GM12875 (cell line): Measurements from ENCODE around the gene AGRN.

Experiments used
- H3K4me3 ChIP-seq: one replicate; pipeline ENCODE4 v1.5.1; 2011; ENCODE audit warnings: low read depth, low read length, control low read depth
- TF ChIP-seq, protein P1 (sequence below): IDR thresholded peaks from 2 replicates; pipeline ENCODE4 v1.5.1; 2011; ENCODE audit warnings: low read depth, mild to moderate bottlenecking, control low read depth, inconsistent platforms, low read length, moderate library complexity, borderline replicate concordance; ENCODE audit not compliant: insufficient read depth

AGRN gene

DNA sequence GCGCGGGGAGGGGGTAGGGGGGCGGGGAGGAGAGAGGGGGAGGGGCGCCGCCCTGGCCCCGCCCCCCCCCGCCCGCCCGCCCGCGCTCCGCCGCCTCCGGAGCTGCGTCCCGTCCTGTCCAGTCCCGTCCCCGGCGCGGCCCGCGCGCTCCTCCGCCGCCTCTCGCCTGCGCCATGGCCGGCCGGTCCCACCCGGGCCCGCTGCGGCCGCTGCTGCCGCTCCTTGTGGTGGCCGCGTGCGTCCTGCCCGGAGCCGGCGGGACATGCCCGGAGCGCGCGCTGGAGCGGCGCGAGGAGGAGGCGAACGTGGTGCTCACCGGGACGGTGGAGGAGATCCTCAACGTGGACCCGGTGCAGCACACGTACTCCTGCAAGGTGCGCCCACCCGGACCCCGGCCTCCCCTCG lies at the start of gene AGRN:
Gene AGRN, plus strand, starts transcription at position 121 of the 405 bp plus-strand sequence. Its CDS starts 53 bp downstream, at position 174.
- TF ChIP-seq, protein P1, sequence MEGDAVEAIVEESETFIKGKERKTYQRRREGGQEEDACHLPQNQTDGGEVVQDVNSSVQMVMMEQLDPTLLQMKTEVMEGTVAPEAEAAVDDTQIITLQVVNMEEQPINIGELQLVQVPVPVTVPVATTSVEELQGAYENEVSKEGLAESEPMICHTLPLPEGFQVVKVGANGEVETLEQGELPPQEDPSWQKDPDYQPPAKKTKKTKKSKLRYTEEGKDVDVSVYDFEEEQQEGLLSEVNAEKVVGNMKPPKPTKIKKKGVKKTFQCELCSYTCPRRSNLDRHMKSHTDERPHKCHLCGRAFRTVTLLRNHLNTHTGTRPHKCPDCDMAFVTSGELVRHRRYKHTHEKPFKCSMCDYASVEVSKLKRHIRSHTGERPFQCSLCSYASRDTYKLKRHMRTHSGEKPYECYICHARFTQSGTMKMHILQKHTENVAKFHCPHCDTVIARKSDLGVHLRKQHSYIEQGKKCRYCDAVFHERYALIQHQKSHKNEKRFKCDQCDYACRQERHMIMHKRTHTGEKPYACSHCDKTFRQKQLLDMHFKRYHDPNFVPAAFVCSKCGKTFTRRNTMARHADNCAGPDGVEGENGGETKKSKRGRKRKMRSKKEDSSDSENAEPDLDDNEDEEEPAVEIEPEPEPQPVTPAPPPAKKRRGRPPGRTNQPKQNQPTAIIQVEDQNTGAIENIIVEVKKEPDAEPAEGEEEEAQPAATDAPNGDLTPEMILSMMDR, result no peak

GRCh38 chr1:970242-970972 lies 49.5 kb upstream of the AGRN start:
- TF ChIP-seq, protein P1, result no peak
- no peak overlapping the region for H3K4me3 ChIP-seq

More for the DNA sequence above, at the start of gene AGRN:
- H3K4me3 ChIP-seq, result peak within 1 kb of the TSS; percentile 57

DNA sequence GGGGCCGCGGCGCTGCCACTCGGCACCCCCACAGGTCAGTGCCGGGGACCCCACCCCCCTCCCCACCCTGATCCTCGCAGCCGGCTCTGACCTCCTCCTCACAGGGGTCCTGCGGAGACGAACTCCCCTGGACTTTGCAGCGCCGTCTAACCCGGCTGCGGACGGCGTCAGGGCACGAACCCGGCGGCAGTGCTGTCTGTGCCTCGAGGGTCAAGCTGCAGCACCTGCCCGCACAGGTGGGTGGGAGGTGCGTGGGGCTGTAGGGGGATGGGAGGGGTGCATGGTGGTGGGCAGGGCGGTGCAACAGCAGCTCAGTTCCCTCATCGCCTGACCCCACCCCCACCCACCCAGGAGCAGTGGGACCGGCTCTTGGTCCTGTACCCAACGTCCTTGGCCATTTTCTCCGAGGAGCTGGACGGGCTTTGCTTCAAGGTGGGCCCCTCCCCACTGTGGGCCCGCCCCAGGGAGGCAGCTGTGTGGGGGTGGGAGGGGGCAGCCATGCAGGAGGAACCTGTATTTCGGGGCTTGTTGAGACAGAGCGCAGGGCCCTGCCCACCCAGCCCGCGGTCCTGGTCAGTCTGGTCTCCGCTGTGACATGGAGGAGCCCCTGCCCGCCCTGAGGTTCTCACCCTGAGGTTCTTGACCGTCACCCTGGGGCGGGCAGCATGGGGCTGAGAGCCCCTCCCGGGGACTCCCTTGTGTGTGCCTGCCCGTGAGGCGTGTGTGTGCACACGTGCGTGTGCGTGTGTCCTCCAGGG lies 48.8 kb upstream of the AGRN start:
- TF ChIP-seq, protein P1, result no peak
- H3K4me3 ChIP-seq, result no peak overlapping the region

DNA sequence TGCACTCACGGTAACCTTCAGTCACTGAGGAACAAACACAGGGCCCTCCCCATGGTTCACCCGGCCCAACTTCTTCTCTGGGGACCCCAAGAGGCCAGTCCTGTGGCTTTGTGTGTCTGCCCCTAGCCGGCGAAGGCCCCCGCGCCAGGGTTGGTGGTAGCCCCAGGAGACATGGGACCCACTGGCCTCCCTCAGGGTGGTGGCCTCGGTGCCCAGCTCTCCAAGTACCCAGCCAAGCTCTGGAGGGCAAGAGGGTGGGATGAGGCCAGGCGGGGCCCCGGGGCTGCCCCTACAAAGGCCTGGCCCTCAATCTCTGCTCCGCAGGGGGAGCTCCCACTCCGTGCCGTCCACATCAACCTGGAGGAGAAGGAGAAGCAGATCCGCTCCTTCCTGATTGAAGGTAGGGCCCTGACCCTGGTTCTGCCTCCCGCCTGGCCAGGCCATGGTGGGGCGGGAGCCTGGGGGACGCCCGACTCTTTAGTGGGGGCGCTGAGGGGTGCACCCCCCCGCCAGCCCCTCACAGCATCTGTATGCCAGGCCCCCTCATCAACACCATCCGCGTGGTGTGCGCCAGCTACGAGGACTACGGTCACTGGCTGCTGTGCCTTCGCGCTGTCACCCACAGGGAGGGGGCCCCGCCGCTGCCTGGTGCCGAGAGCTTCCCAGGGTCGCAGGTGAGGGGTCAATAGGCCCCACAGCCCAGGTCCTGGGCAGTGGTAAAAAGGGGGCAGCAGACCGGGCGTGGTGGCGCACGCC lies 48.0 kb upstream of the AGRN start:
- TF ChIP-seq, protein P1, result no peak
- H3K4me3 ChIP-seq, result no peak overlapping the region

DNA sequence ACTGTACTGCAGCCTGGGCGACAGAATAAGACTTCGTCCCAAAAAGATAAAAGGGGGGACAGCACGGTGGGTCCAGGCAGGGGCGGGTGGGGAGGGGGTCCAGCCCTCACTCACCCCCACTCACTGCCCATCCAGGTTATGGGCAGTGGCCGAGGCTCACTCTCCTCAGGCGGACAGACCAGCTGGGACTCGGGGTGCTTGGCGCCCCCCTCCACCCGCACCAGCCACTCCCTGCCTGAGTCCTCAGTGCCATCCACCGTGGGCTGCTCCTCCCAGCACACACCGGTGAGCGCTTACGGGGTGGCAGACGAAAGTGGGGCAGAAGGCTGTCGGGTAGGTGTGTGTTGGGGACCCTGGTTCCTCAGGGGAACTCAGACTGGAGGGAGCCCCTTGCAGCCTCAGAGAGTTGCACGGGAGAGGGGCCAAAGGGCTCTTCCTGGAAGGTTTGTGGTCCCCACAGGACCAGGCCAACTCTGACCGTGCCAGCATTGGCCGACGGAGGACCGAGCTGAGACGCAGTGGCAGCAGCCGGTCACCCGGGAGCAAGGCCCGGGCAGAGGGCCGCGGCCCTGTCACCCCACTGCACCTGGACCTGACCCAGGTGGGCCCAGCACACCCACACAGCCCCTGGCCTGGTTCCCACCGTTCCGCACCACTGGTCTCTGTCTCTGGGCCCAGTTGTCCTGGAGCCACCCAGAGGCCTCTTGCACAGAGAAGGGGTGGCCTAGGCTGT lies 47.0 kb upstream of the AGRN start:
- TF ChIP-seq, protein P1, result no peak
- H3K4me3 ChIP-seq, result no peak overlapping the region

- no peak overlapping the region for H3K4me3 ChIP-seq
- TF ChIP-seq, protein P1, result no peak
Observed at GRCh38 chr1:973459-974292, 46.2 kb upstream of the AGRN start.
